ENCODE data around the gene ZBTB24. TPM values are rescaled to one million over a fixed set of nuclear protein-coding genes. Genes with fewer than 3 reads are reported as not detected.

The ZBTB24 gene
- total RNA-seq, 1 experiment from 2014 or later: 10.4 TPM

DNA sequence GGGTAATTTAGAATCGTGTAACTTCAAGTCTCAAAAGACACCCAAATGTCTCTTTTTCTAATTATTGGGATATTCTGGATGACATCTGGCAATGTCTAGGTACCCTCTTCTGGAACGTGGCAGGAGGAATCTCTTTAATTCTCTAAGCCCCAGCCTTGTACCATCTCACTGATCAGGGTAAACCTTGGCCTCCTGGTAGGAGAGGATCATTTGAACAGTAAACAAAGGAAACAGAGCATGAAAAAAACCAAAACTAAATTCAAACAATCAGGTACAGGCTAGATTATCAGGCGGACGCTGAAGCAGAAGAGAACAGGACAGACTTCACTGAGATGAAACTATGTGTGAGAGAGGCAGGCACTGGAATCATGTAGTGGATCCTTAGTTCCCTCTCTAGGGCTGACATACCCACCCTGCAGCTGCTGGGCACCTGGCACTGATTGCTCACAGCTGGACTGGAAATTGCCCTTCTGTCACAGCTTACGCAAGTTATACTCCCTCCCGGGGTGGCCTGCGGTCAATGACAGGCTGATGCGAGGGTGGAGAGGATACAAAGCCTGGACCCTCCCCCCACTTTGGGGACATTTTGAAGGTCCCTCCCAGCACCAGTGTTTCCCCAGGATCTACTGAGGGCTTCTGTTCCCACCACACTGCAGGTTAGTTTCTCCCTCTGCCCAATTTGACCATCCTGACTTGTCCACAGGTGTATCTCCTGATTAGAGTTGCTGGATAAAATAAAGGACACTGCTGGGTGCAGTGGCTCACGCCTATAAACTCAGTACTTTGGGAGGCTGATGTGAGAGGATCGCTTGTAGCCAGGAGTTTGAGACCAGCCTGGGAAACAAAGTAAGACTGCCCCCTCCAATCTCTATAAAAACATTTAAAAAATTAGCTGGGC, 20.6 kb upstream of the ZBTB24 start:
- intact Hi-C loops (cut with micrococcal nuclease): no loop called here
- POLR2A ChIA-PET: interaction anchor here (0.5 kb wide), 1 partner anchor 699 kb away, joined by 3 read pairs; no protein-coding TSS in a partner anchor
- CTCF ChIA-PET: no interaction called here
- no peaks in the 10 kb centered on the region for H3K4me1 Mint-ChIP-seq (ENCODE audit: insufficient read depth, unreplicated experiment)
- DNase-seq (ENCODE audit: unreplicated experiment): no peak
- no peak for TF ChIP-seq CTCF (IDR thresholded peaks at IDR 0.05; ENCODE audit: unreplicated experiment)
- no peaks in the 10 kb centered on the region for H3K27me3 Mint-ChIP-seq (ENCODE audit: insufficient read depth, unreplicated experiment)
- H3K36me3 Mint-ChIP-seq (ENCODE audit: insufficient read depth, unreplicated experiment): no peaks in the 10 kb centered on the region
- no peaks in the 10 kb centered on the region for H3K9me3 Mint-ChIP-seq (ENCODE audit: unreplicated experiment)
- no TSS peak for BruUV-seq (replicated peaks)
- H3K4me3 Mint-ChIP-seq (ENCODE audit: unreplicated experiment): no peak overlapping the region
- H3K27ac Mint-ChIP-seq (ENCODE audit: low read depth, unreplicated experiment): no peak overlapping the region

DNA sequence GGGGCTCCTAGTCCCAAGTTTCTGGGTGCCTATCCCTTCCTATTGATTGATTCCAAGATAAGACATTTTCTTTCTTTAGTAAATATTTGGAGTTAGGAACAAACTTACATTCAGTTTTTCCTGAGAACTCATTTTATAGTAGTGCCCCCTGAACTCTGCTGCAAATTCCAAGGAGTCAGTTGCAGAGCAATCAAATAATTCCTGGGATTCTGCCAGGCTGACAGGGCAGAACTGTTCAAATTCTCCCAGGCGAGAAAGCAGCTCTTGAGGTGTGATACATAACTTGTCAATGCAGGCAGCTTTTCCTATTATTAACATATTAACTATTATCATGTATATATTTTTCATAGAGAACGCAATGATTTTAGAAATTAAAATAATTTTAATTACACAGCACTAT, 15.9 kb upstream of the ZBTB24 start:
- no peak overlapping the region for H3K4me3 Mint-ChIP-seq (ENCODE audit: unreplicated experiment)
- DNase-seq (ENCODE audit: unreplicated experiment): no peak
- H3K9me3 Mint-ChIP-seq (ENCODE audit: unreplicated experiment): no peaks in the 10 kb centered on the region
- ChIA-PET CTCF (no interaction called here), POLR2A (no interaction called here)
- no peak overlapping the region for H3K27ac Mint-ChIP-seq (ENCODE audit: low read depth, unreplicated experiment)
- no peaks in the 10 kb centered on the region for H3K36me3 Mint-ChIP-seq (ENCODE audit: insufficient read depth, unreplicated experiment)
- BruUV-seq (replicated peaks): no TSS peak
- no peak for TF ChIP-seq CTCF (IDR thresholded peaks at IDR 0.05; ENCODE audit: unreplicated experiment)
- H3K4me1 Mint-ChIP-seq (ENCODE audit: insufficient read depth, unreplicated experiment): no peaks in the 10 kb centered on the region
- peaks cover 26% of the 10 kb centered on the region for H3K27me3 Mint-ChIP-seq (ENCODE audit: insufficient read depth, unreplicated experiment)
- intact Hi-C loops (cut with micrococcal nuclease): no loop called here

- BruUV-seq (replicated peaks): no TSS peak
- H3K27me3 Mint-ChIP-seq (ENCODE audit: insufficient read depth, unreplicated experiment): peaks cover 26% of the 10 kb centered on the region
- H3K27ac Mint-ChIP-seq (ENCODE audit: low read depth, unreplicated experiment): no peak overlapping the region
- intact Hi-C loops (cut with micrococcal nuclease): no loop called here
- H3K4me1 Mint-ChIP-seq (ENCODE audit: insufficient read depth, unreplicated experiment): no peaks in the 10 kb centered on the region
- no peak for TF ChIP-seq CTCF (IDR thresholded peaks at IDR 0.05; ENCODE audit: unreplicated experiment)
- POLR2A ChIA-PET: no interaction called here
- no peaks in the 10 kb centered on the region for H3K9me3 Mint-ChIP-seq (ENCODE audit: unreplicated experiment)
- DNase-seq (ENCODE audit: unreplicated experiment): no peak
- CTCF ChIA-PET: no interaction called here
- no peak overlapping the region for H3K4me3 Mint-ChIP-seq (ENCODE audit: unreplicated experiment)
- H3K36me3 Mint-ChIP-seq (ENCODE audit: insufficient read depth, unreplicated experiment): no peaks in the 10 kb centered on the region
Observed at GRCh38 chr6:109498052-109498451, 15.0 kb upstream of the ZBTB24 start.

GRCh38 chr6:109496036-109496772, 13.2 kb upstream of the ZBTB24 start:
- Mint-ChIP-seq H3K4me1 (ENCODE audit: insufficient read depth, unreplicated experiment) (peaks cover 4% of the 10 kb centered on the region), H3K4me3 (ENCODE audit: unreplicated experiment) (no peak overlapping the region), H3K27ac (ENCODE audit: low read depth, unreplicated experiment) (no peak overlapping the region), H3K9me3 (ENCODE audit: unreplicated experiment) (no peaks in the 10 kb centered on the region), H3K36me3 (ENCODE audit: insufficient read depth, unreplicated experiment) (no peaks in the 10 kb centered on the region), H3K27me3 (ENCODE audit: insufficient read depth, unreplicated experiment) (peaks cover 26% of the 10 kb centered on the region)
- POLR2A ChIA-PET: interaction anchor here (0.6 kb wide), 1 partner anchor 1554 kb away, joined by 3 read pairs; no protein-coding TSS in a partner anchor
- no peak for TF ChIP-seq CTCF (IDR thresholded peaks at IDR 0.05; ENCODE audit: unreplicated experiment)
- CTCF ChIA-PET: interaction anchor here (1.1 kb wide), 1 partner anchor 12 kb away, joined by 3 read pairs; no protein-coding TSS in a partner anchor
- DNase-seq (ENCODE audit: unreplicated experiment): no peak
- intact Hi-C loops (cut with micrococcal nuclease): no loop called here
- no TSS peak for BruUV-seq (replicated peaks)

Data from MCF 10A (cell line).